SH-SY5Y (cell line): ENCODE measurements around the gene EMC10.

Experiments
- GATA2 ChIP-seq: IDR thresholded peaks from 2 replicates; pipeline ENCODE4 v1.6.1; 2011; ENCODE audit warnings: mild to moderate bottlenecking, low read depth, low read length
- GATA3 ChIP-seq: IDR thresholded peaks from 2 replicates; pipeline ENCODE4 v1.6.1; 2011; ENCODE audit warnings: low read depth, mild to moderate bottlenecking, low read length, moderate library complexity

GRCh38 chr19:50520822-50521465 lies 44.6 kb downstream of the EMC10 start:
- TF ChIP-seq GATA2 = no peak
- TF ChIP-seq GATA3 = no peak
